ENCODE results near the gene KRT6C. TPM values are rescaled to one million over a fixed set of nuclear protein-coding genes. Genes with fewer than 3 reads are reported as not detected.
A peak's percentile ranks its signal among the peaks of the same experiment; 100 is the strongest.

Gene KRT6C
- total RNA-seq, result not detected
- polyA plus RNA-seq, result not detected

DNA sequence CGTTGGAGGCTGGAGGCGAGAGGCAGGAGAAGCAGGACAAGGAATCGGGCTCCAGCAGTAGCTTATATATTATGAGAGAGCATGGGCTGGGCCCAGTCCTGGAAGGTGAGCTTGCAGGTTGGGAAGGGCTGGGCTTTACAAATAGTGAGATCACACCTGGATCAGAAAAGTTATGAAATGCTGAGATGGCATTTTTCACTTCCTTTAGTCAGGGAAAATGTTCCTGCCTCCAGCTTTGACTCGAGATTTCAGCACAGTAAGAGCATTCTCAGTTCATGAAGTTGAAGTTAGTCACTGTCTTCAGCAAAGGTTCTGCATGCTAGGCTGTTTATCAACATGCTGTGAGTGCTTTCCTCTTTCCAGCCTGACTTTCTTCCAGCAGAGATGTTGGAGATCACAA, at the start of gene KRT6C:
KRT6C (minus strand) TSS at position 38 of the 400 bp plus-strand sequence. CDS start 68 bp downstream, outside the sequence.
- Histone ChIP-seq H3K4me1 (no peaks in the 10 kb centered on the region), H3K4me3 (no peak within 1 kb of the TSS), H3K27me3 (no peaks in the 10 kb centered on the region), H3K27ac (no peak within 1 kb of the TSS), H3K36me3 (no peaks in the 10 kb centered on the region), H3K9me3 (no peaks in the 10 kb centered on the region)
- TF ChIP-seq, protein P1, sequence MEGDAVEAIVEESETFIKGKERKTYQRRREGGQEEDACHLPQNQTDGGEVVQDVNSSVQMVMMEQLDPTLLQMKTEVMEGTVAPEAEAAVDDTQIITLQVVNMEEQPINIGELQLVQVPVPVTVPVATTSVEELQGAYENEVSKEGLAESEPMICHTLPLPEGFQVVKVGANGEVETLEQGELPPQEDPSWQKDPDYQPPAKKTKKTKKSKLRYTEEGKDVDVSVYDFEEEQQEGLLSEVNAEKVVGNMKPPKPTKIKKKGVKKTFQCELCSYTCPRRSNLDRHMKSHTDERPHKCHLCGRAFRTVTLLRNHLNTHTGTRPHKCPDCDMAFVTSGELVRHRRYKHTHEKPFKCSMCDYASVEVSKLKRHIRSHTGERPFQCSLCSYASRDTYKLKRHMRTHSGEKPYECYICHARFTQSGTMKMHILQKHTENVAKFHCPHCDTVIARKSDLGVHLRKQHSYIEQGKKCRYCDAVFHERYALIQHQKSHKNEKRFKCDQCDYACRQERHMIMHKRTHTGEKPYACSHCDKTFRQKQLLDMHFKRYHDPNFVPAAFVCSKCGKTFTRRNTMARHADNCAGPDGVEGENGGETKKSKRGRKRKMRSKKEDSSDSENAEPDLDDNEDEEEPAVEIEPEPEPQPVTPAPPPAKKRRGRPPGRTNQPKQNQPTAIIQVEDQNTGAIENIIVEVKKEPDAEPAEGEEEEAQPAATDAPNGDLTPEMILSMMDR (IDR thresholded peaks at IDR 0.05), result no peak
- intact Hi-C loops (cut with DNase I), result no loop called here
- ATAC-seq (peak in 3 of 4 donors; percentile 16 to 48 (median 42)), FAIRE-seq (no peak), DNase-seq (no peak)
- 68 to 78% methylated on average over 4 of the region's 4 CpGs for WGBS, 2 donors

DNA sequence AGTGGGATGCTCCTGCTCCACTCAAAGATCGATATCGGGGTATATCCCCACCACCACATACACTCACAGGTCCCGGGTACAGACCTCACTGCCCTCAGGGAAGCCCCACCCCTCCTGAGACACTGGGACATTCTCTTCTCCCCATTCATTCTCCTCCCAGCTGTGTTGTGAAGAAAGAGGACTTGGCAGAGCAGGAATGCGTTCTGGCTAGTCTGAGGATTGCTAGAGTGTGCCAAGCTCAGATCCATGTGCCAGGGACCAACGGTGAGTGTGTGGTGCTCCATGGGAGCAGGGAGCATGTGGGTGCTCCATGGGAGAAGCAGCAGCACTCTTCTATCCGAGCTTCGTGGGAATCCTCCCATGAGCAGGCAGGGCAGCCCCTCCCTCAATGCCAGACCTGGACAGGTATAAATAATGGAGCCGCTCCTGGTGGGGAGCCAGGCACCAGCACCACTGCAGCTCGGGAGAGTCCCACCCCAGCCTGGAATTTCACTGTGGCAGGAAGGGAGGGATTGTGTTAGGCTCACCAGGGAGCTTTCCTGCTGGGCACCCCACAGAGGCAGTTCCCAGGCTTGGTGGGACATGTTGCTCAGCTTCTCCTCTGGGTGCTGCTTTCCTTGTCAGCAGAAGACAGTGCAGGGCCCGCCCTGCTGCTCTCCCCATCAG, 48.9 kb upstream of the KRT6C start:
- intact Hi-C loops (cut with DNase I), result no loop called here
- ATAC-seq (peak; percentile 15 to 73 (median 59)), FAIRE-seq (no peak), DNase-seq (peak in 5 of 6 donors; percentile 38 to 81 (median 56))
- WGBS, 2 donors, result 56 to 58% methylated on average over 10 of the region's 10 CpGs
- Histone ChIP-seq H3K27ac (peak overlapping the region; percentile 37 to 70 (median 52)), H3K4me3 (no peak overlapping the region), H3K27me3 (no peaks in the 10 kb centered on the region), H3K36me3 (no peaks in the 10 kb centered on the region), H3K4me1 (peaks cover 9 to 14% (median 9%) of the 10 kb centered on the region in 3 donors), H3K9me3 (no peaks in the 10 kb centered on the region)
- TF ChIP-seq, protein P1 (IDR thresholded peaks at IDR 0.05), result no peak

DNA sequence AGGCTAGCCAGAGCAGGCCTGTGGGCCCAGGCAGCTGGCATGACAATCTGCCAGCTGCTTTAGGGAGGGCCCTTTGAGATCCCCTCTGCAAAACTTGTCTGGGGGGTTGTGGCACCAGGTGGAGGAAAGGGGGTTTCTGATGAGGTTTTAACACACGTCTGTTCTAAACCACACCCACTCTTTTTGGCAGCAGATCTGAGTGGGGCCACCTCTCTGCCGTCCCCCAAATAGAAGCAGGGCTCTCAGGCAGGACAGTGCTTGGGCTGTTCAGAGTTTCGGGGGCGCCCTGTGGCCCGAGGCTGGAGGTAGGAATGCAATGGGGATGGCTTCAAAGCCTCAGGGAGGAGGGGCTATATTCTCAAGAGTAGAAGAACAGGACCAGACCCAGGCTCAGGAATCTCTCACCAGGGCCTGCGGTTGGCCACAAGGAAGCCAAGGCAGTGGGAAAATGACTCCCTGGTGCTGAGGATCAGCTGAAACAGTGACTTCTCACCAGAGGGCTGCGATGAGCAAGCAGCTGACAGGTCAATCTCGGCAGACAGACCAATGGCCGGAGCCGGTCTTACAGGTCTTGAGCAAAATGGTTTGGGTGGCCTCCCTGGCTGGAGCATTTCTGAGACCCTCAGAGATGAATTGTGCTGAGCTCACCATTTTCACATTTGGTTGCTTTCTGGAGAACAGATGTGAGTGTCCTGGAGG, 48.1 kb upstream of the KRT6C start:
- peak in 1 of 6 donors; percentile 10 for DNase-seq
- WGBS, 2 donors, result 81 to 83% methylated on average over 10 of the region's 10 CpGs

DNA sequence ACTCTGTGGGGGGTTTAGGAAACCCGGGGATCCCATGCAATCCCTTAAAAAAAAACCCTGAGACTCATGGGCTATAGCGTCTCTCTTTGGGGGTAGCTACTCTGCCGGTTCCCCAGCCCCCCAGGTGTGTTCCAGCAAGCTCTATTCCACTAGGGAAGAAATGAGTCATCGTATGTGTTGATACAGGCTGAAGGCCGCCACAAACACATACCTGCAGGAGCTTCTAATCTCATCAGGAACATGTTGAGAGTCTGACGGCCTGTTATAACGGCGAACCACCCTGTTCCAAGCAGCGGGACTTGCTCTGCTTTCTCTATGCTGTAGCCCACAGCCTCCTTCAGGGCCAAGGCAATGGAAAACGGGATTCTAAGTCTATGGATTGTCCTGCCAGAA, 47.6 kb upstream of the KRT6C start:
- Histone ChIP-seq H3K36me3 (no peaks in the 10 kb centered on the region), H3K9me3 (no peaks in the 10 kb centered on the region), H3K27ac (peak overlapping the region; percentile 43 to 70 (median 54)), H3K4me1 (peaks cover 9 to 14% (median 9%) of the 10 kb centered on the region in 3 donors), H3K4me3 (no peak overlapping the region), H3K27me3 (no peaks in the 10 kb centered on the region)
- DNase-seq (peak in 3 of 6 donors; percentile 52 to 70 (median 60)), ATAC-seq (peak; percentile 84 to 89 (median 87)), FAIRE-seq (no peak)
- TF ChIP-seq, protein P1 (IDR thresholded peaks at IDR 0.05), result no peak
- 32 to 39% methylated on average over 10 of the region's 10 CpGs for WGBS, 2 donors
- intact Hi-C loops (cut with DNase I), result no loop called here

More for the DNA sequence above, 48.1 kb upstream of the KRT6C start:
- peak overlapping the region; percentile 43 to 70 (median 54) for H3K27ac ChIP-seq
- TF ChIP-seq, protein P1 (IDR thresholded peaks at IDR 0.05), result no peak
- H3K27me3 ChIP-seq, result no peaks in the 10 kb centered on the region
- ATAC-seq (no peak), FAIRE-seq (no peak)
- intact Hi-C loops (cut with DNase I), result no loop called here
- no peaks in the 10 kb centered on the region for H3K36me3 ChIP-seq
- peaks cover 9 to 14% (median 9%) of the 10 kb centered on the region in 3 donors for H3K4me1 ChIP-seq
- no peaks in the 10 kb centered on the region for H3K9me3 ChIP-seq
- no peak overlapping the region for H3K4me3 ChIP-seq

Measured in pancreas (tissue), 10 donors.